LNCAP (cell line): ENCODE measurements around the gene PTBP2.

Experiments
- TF ChIP-seq, protein P1 (sequence below): fragments of 450-650 bp; IDR thresholded peaks from 2 replicates; pipeline ENCODE4 v1.5.1; 2017; ENCODE audit warnings: mild to moderate bottlenecking

The PTBP2 gene

GRCh38 chr1:96756789-96757188 is 35.2 kb downstream of the PTBP2 start:
- TF ChIP-seq, protein P1, sequence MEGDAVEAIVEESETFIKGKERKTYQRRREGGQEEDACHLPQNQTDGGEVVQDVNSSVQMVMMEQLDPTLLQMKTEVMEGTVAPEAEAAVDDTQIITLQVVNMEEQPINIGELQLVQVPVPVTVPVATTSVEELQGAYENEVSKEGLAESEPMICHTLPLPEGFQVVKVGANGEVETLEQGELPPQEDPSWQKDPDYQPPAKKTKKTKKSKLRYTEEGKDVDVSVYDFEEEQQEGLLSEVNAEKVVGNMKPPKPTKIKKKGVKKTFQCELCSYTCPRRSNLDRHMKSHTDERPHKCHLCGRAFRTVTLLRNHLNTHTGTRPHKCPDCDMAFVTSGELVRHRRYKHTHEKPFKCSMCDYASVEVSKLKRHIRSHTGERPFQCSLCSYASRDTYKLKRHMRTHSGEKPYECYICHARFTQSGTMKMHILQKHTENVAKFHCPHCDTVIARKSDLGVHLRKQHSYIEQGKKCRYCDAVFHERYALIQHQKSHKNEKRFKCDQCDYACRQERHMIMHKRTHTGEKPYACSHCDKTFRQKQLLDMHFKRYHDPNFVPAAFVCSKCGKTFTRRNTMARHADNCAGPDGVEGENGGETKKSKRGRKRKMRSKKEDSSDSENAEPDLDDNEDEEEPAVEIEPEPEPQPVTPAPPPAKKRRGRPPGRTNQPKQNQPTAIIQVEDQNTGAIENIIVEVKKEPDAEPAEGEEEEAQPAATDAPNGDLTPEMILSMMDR, result no peak

- TF ChIP-seq, protein P1, result no peak
These were observed 41.9 kb downstream of the PTBP2 start for GRCh38 chr1:96763514-96763913.

- TF ChIP-seq, protein P1, result no peak
These were observed 42.9 kb downstream of the PTBP2 start for GRCh38 chr1:96764469-96764868.

- TF ChIP-seq, protein P1, result no peak
These were observed 50.3 kb downstream of the PTBP2 start for GRCh38 chr1:96771847-96772246.

DNA sequence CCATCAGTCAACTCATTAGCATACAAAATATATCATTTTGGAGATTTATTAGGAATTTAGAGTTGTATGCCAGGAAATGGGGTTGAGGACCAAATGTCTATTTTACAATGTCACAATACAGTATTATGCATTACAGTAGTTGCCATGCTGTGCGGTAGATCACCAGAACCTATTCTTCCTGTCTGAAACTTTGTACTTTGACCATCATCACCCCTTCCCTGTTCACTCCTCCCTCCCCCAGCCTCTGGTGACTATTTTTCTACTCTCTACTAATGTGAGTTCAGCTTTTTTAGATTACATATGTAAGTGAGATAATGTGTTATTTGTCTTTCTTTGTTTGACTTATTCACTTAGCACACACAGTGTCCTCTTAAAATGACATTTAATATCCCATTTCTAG is 50.8 kb downstream of the PTBP2 start:
- TF ChIP-seq, protein P1, result no peak

GRCh38 chr1:96772972-96773371 is 51.4 kb downstream of the PTBP2 start:
- TF ChIP-seq, protein P1, result no peak

- TF ChIP-seq, protein P1, result no peak
These were observed 60.6 kb downstream of the PTBP2 start for GRCh38 chr1:96782206-96782605.

DNA sequence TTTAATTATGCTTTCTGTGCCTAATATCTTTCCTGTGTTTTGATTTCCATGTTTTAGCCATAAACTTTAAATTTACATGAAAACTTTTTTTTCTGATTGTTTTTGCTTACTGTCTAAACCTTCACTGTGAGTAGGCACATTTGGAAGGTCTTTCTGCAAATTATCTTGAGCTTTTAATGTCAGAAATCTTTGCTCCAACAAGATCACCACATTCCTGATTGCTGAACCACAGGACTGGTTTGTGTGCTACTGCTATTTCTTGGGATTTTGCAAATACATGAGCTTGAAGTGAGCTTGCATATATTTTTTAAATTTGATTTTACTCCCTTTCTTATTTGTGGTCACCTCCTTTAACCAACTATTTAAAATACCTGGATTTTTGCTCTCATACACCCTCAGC is 61.3 kb downstream of the PTBP2 start:
- TF ChIP-seq, protein P1, result no peak
